ENCODE data around the gene KDR.
A peak's percentile ranks its signal among the peaks of the same experiment; 100 is the strongest.

KDR gene

DNA sequence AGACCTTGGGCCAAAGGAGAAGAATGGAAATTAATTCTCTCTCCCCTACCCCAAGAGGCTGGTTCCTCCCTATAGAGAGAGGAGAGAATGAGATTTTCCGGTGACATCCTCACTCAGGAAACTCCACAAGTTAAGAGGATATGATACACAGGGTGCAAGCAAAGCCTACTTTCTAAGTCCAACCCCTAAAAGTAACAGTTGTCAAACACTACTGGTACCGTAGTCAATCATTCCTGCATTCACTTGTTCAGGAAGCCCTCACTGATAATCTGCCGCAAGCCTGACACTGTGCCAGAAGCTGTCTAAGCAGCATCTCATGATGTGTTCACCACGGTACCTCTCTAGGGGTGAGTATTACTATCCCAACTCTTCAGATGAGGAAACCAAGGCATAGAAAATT lies 41.7 kb downstream of the KDR start:
- no peaks in the 10 kb centered on the region for H3K79me1 ChIP-seq (replicated peaks; ENCODE audit: low read length, poor library complexity, severe bottlenecking)
- 99% methylated on average over 4 of the region's 4 CpGs for WGBS
- H2BK5ac ChIP-seq (ENCODE audit: low read depth, low read length, poor library complexity, severe bottlenecking): no peak overlapping the region
- H2BK120ac ChIP-seq (ENCODE audit: low read depth, low read length): no peak overlapping the region
- H3K27ac ChIP-seq (ENCODE audit: low read length, poor library complexity, severe bottlenecking): no peak overlapping the region
- H2BK12ac ChIP-seq (ENCODE audit: low read length in 2 of 2): no peak overlapping the region
- no peaks in the 10 kb centered on the region for H3K36me3 ChIP-seq (ENCODE audit: control insufficient read depth in 1 of 2, insufficient read depth in 2 of 2, low read depth in 1 of 2, low read length in 2 of 2)
- H3K4ac ChIP-seq (ENCODE audit: low read depth in 1 of 2, low read length in 2 of 2): no peak overlapping the region
- peaks cover 0 to 26% of the 10 kb centered on the region in 2 experiments for H3K27me3 ChIP-seq (ENCODE audit: control insufficient read depth in 1 of 2, insufficient read depth in 1 of 2, low read length in 2 of 2)
- no peak overlapping the region for H3K4me2 ChIP-seq (ENCODE audit: low read length, poor library complexity, severe bottlenecking)
- H3K23ac ChIP-seq (ENCODE audit: low read length in 2 of 2): no peak overlapping the region
- H3K9ac ChIP-seq (ENCODE audit: low read length): no peak overlapping the region
- no peak overlapping the region for H3K14ac ChIP-seq (ENCODE audit: low read length in 2 of 2)
- H3K4me3 ChIP-seq (ENCODE audit: insufficient read depth in 1 of 2, low read depth in 1 of 2, low read length in 2 of 2): no peak overlapping the region
- no peak overlapping the region for H4K91ac ChIP-seq (ENCODE audit: low read length)
- no peak overlapping the region for H2BK15ac ChIP-seq (ENCODE audit: low read depth, poor library complexity, severe bottlenecking)
- H3K4me1 ChIP-seq (ENCODE audit: control insufficient read depth, insufficient read depth, low read depth, low read length): no peaks in the 10 kb centered on the region
- H3K9me3 ChIP-seq (ENCODE audit: control insufficient read depth, low read length): no peaks in the 10 kb centered on the region
- H2AFZ ChIP-seq (ENCODE audit: low read depth, low read length): no peak overlapping the region
- no peak for DNase-seq
- no peak overlapping the region for H2AK5ac ChIP-seq (ENCODE audit: low read length, severe bottlenecking)
- H3K18ac ChIP-seq (ENCODE audit: low read depth in 1 of 2, low read length in 2 of 2): no peak overlapping the region
- H4K8ac ChIP-seq (ENCODE audit: low read length): no peak overlapping the region

DNA sequence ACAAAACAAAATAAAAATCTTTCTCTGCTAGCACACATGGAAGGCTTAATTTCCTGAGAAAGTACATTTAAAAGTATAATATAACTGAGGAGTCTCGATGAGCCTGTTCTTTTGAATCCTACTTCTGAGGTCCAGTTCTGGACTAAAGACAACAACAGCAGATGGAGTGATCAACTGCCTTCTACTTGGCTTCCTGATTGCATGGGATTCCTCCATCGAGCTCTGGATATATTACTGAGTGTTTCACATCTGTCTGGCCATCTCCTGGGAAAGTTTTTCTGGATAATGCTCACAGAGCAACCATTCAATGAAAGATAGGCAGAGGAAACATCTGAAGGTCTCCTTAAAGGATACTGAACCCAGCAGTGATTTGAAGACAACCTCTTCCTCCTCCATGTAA lies 42.6 kb downstream of the KDR start:
- Histone ChIP-seq H3K9me3 (ENCODE audit: control insufficient read depth, low read length) (no peaks in the 10 kb centered on the region), H2AK5ac (ENCODE audit: low read length, severe bottlenecking) (no peak overlapping the region), H3K79me1 (replicated peaks; ENCODE audit: low read length, poor library complexity, severe bottlenecking) (no peaks in the 10 kb centered on the region), H2AFZ (ENCODE audit: low read depth, low read length) (no peak overlapping the region), H3K4ac (ENCODE audit: low read depth in 1 of 2, low read length in 2 of 2) (no peak overlapping the region), H2BK12ac (ENCODE audit: low read length in 2 of 2) (no peak overlapping the region), H3K14ac (ENCODE audit: low read length in 2 of 2) (no peak overlapping the region), H3K4me1 (ENCODE audit: control insufficient read depth, insufficient read depth, low read depth, low read length) (peaks cover 1% of the 10 kb centered on the region), H2BK15ac (ENCODE audit: low read depth, poor library complexity, severe bottlenecking) (no peak overlapping the region), H3K18ac (ENCODE audit: low read depth in 1 of 2, low read length in 2 of 2) (no peak overlapping the region), H4K8ac (ENCODE audit: low read length) (no peak overlapping the region), H2BK120ac (ENCODE audit: low read depth, low read length) (no peak overlapping the region), H3K23ac (ENCODE audit: low read length in 2 of 2) (no peak overlapping the region), H3K4me3 (ENCODE audit: insufficient read depth in 1 of 2, low read depth in 1 of 2, low read length in 2 of 2) (no peak overlapping the region), H3K36me3 (ENCODE audit: control insufficient read depth in 1 of 2, insufficient read depth in 2 of 2, low read depth in 1 of 2, low read length in 2 of 2) (no peaks in the 10 kb centered on the region), H4K91ac (ENCODE audit: low read length) (no peak overlapping the region), H3K27ac (ENCODE audit: low read length, poor library complexity, severe bottlenecking) (no peak overlapping the region), H3K9ac (ENCODE audit: low read length) (no peak overlapping the region), H3K27me3 (ENCODE audit: control insufficient read depth in 1 of 2, insufficient read depth in 1 of 2, low read length in 2 of 2) (peaks cover 0 to 19% of the 10 kb centered on the region in 2 experiments), H3K4me2 (ENCODE audit: low read length, poor library complexity, severe bottlenecking) (no peak overlapping the region), H2BK5ac (ENCODE audit: low read depth, low read length, poor library complexity, severe bottlenecking) (no peak overlapping the region)
- WGBS: 90% methylated on average over 2 of the region's 2 CpGs
- no peak for DNase-seq

DNA sequence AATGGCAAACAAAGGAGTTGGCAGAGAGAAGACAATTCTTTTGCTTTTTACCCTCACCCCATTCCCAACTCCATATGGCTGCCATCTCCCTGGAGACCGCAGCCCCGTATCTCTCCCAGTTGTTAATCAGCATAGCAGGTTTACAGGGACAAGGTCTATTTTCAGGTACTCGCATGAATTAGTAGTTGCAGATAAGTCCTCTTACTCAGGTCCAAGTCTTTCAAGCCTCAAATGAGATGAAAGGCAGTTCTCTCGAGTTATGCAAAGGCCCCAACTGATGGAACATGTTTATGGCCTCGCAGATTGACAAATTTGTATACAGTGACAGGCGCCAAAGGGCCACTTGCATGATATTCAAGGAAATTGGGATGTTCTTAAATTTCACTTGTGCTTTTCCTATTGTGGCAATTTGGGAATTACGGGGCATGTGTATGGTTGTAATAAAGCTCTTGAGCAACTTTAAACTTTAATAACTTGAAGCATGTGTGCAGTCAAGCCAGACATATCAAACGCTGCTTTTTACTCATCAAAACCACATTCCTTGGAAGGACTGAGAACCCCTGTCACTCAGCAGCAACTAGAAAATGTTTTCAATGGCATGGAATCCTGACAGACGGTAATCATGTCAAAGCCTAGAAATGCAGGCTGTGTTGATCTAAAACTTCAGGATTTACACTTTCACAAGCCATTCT lies 45.1 kb downstream of the KDR start:
- H4K8ac ChIP-seq (ENCODE audit: low read length): no peak overlapping the region

DNA sequence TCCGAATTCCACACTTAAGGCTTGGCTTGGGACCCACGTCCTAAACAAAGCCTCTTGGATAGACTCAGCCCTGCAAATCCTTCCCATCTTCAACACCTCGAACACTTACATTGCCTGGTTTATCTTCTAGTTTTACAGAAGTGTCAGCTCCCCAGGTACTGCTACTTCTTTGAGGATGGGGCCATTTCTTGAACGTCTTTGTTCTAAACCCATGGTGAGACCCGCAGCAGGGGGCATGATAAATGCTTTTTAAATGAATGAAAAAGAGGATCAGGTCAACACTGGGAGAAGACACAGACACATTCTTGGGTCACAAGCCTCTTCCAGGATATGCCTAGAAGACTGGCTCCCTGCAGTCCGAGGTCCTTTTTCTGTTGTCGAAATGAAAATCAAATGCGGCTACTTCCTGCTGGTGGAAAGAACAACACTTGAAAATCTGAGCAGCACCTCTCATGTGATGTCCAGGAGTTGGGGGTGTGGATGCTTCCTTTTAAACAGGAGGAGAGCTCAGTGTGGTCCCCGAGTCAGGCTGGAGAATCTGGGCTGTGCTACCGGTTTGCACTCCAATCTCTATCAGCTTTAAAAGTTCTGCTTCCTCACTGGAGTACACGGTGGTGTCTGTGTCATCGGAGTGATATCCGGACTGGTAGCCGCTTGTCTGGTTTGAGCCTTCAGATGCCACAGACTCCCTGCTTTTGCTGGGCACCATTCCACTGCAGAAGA lies 45.8 kb downstream of the KDR start:
- Histone ChIP-seq H4K91ac (ENCODE audit: low read length) (no peak overlapping the region), H3K4ac (ENCODE audit: low read depth in 1 of 2, low read length in 2 of 2) (no peak overlapping the region), H3K9ac (ENCODE audit: low read length) (no peak overlapping the region), H3K4me1 (ENCODE audit: control insufficient read depth, insufficient read depth, low read depth, low read length) (peaks cover 4% of the 10 kb centered on the region), H3K18ac (ENCODE audit: low read depth in 1 of 2, low read length in 2 of 2) (no peak overlapping the region), H2BK120ac (ENCODE audit: low read depth, low read length) (no peak overlapping the region), H3K27me3 (ENCODE audit: control insufficient read depth in 1 of 2, insufficient read depth in 1 of 2, low read length in 2 of 2) (peaks cover 0 to 6% of the 10 kb centered on the region in 2 experiments), H4K8ac (ENCODE audit: low read length) (no peak overlapping the region), H3K4me2 (ENCODE audit: low read length, poor library complexity, severe bottlenecking) (no peak overlapping the region), H3K27ac (ENCODE audit: low read length, poor library complexity, severe bottlenecking) (no peak overlapping the region), H3K4me3 (ENCODE audit: insufficient read depth in 1 of 2, low read depth in 1 of 2, low read length in 2 of 2) (no peak overlapping the region), H3K9me3 (ENCODE audit: control insufficient read depth, low read length) (no peaks in the 10 kb centered on the region), H2BK12ac (ENCODE audit: low read length in 2 of 2) (no peak overlapping the region), H3K23ac (ENCODE audit: low read length in 2 of 2) (no peak overlapping the region), H2AFZ (ENCODE audit: low read depth, low read length) (peak overlapping the region; percentile 37), H3K14ac (ENCODE audit: low read length in 2 of 2) (no peak overlapping the region), H2BK15ac (ENCODE audit: low read depth, poor library complexity, severe bottlenecking) (no peak overlapping the region), H3K79me1 (replicated peaks; ENCODE audit: low read length, poor library complexity, severe bottlenecking) (no peaks in the 10 kb centered on the region), H2AK5ac (ENCODE audit: low read length, severe bottlenecking) (no peak overlapping the region), H2BK5ac (ENCODE audit: low read depth, low read length, poor library complexity, severe bottlenecking) (no peak overlapping the region), H3K36me3 (ENCODE audit: control insufficient read depth in 1 of 2, insufficient read depth in 2 of 2, low read depth in 1 of 2, low read length in 2 of 2) (no peaks in the 10 kb centered on the region)
- 76% methylated on average over 14 of the region's 14 CpGs for WGBS
- DNase-seq: no peak

More for the DNA sequence above, 45.1 kb downstream of the KDR start:
- H3K36me3 ChIP-seq (ENCODE audit: control insufficient read depth in 1 of 2, insufficient read depth in 2 of 2, low read depth in 1 of 2, low read length in 2 of 2): no peaks in the 10 kb centered on the region
- H3K4ac ChIP-seq (ENCODE audit: low read depth in 1 of 2, low read length in 2 of 2): no peak overlapping the region
- no peak overlapping the region for H2AK5ac ChIP-seq (ENCODE audit: low read length, severe bottlenecking)
- no peak overlapping the region for H3K14ac ChIP-seq (ENCODE audit: low read length in 2 of 2)
- no peak overlapping the region for H3K4me3 ChIP-seq (ENCODE audit: insufficient read depth in 1 of 2, low read depth in 1 of 2, low read length in 2 of 2)
- peaks cover 4% of the 10 kb centered on the region for H3K4me1 ChIP-seq (ENCODE audit: control insufficient read depth, insufficient read depth, low read depth, low read length)
- H3K18ac ChIP-seq (ENCODE audit: low read depth in 1 of 2, low read length in 2 of 2): no peak overlapping the region
- no peak overlapping the region for H3K23ac ChIP-seq (ENCODE audit: low read length in 2 of 2)
- no peak overlapping the region for H2BK15ac ChIP-seq (ENCODE audit: low read depth, poor library complexity, severe bottlenecking)
- H3K27me3 ChIP-seq (ENCODE audit: control insufficient read depth in 1 of 2, insufficient read depth in 1 of 2, low read length in 2 of 2): peaks cover 0 to 8% of the 10 kb centered on the region in 2 experiments
- H2AFZ ChIP-seq (ENCODE audit: low read depth, low read length): peak overlapping the region; percentile 37
- H3K9me3 ChIP-seq (ENCODE audit: control insufficient read depth, low read length): no peaks in the 10 kb centered on the region
- H2BK12ac ChIP-seq (ENCODE audit: low read length in 2 of 2): no peak overlapping the region
- H3K79me1 ChIP-seq (replicated peaks; ENCODE audit: low read length, poor library complexity, severe bottlenecking): no peaks in the 10 kb centered on the region
- H3K4me2 ChIP-seq (ENCODE audit: low read length, poor library complexity, severe bottlenecking): no peak overlapping the region
- no peak overlapping the region for H2BK120ac ChIP-seq (ENCODE audit: low read depth, low read length)
- no peak overlapping the region for H4K91ac ChIP-seq (ENCODE audit: low read length)
- H3K9ac ChIP-seq (ENCODE audit: low read length): no peak overlapping the region
- no peak overlapping the region for H3K27ac ChIP-seq (ENCODE audit: low read length, poor library complexity, severe bottlenecking)
- DNase-seq: no peak
- H2BK5ac ChIP-seq (ENCODE audit: low read depth, low read length, poor library complexity, severe bottlenecking): no peak overlapping the region
- WGBS: 71% methylated on average over 9 of the region's 9 CpGs
